LHCN-M2 (cell line): ENCODE data around the gene CHAC2. TPM values are rescaled to one million over a fixed set of nuclear protein-coding genes. Genes with fewer than 3 reads are reported as not detected.
A peak's percentile ranks its signal among the peaks of the same experiment; 100 is the strongest.
"Not testable (repeated sequence)": the region's sequence is repeated elsewhere in the genome, so short reads cannot be mapped to it uniquely, and the experiment has no call there.

Source experiments
- DNase-seq: peaks from one replicate; pipeline ENCODE4 v3.0.0-alpha.2; 2012; ENCODE audit warnings: low read depth
- total RNA-seq: library from RNA; depleted of rRNA; stranded (reverse); fragments of >200 nt; gene quantifications from 2 replicates; pipeline ENCODE4 v1.2.3, GENCODE V29; 2014

CHAC2 gene
- total RNA-seq, 1 experiment from 2014 or later: 14.2 TPM

GRCh38 chr2:53777134-53777533 is 9.5 kb downstream of the CHAC2 start:
- DNase-seq: no peak

GRCh38 chr2:53778536-53779162 is 11.0 kb downstream of the CHAC2 start:
- DNase-seq: no peak

- no peak for DNase-seq
Measured at GRCh38 chr2:53780056-53780455, 12.5 kb downstream of the CHAC2 start.

DNA sequence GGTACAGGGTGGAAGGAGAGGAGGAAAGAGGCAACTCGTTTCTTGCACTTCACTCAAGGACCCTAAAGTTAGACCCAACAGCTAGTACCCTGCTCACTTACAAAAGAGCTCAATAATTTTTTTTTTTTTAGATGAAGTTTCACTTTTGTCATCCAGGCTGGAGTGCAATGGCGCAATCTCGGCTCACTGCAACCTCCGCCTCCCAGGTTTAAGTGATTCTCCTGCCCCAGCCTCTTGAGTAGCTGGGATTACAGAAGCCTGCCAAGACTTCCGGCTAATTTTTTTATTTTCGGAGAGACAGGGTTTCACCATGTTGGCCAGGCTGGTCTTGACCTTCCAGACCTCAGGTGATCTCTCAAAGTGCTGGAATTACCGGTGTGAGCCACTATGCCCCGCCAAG is 15.1 kb downstream of the CHAC2 start:
- DNase-seq: no peak

DNA sequence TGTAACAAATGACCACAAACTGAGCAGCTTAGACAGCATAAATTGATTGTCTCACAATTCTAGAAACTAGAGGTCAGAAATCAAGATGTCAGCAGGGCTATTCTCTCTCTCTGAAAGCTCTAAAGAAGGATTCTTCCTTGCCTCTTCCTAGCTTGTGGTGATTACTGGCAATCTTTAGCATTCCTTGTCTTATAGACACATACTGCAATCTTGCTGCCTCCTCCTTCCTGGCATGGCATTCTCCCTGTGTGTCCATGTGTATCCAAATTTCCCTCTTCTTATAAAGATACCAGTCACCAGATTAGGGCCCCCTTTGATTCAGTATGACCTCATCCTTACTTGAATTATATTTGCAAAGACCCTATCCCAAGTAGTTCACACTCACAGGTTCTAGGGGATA is 16.8 kb downstream of the CHAC2 start:
- DNase-seq: no peak

DNA sequence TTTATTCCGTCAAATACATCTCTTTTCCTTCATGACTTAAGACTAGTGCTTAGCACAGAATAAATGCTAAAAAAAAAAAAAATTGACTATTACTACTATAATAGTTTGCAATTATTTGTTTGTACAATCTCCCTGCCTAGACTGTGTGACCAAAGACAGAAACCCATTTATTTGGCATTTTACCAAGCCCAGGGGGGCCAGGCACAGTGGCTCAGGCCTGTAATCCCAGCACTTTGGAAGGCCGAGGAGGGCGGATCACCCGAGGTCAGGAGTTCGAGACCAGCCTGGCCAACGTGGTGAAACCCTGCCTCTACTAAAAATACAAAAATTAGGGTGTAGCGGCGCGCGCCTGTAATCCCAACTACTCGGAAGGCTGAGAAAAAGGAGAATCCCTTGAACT is 17.8 kb downstream of the CHAC2 start:
- DNase-seq: no peak

DNA sequence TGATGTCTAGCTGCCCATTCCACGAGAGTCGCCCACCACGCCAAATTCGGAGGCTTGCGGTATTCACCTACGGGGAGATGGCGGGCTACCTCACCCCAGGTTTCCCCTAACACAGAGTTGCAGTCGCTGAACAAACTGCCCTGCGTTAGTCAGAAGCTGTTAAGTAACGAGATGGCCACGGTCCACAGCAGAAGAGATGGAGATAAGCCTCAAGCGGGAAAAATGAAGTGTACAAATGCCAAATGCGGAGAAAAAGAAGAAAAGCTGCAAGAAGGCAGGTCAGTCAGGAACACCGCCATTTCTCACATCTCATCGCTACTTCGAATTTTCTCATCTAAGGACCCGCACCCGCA is 18.7 kb downstream of the CHAC2 start:
- DNase-seq: no peak

DNA sequence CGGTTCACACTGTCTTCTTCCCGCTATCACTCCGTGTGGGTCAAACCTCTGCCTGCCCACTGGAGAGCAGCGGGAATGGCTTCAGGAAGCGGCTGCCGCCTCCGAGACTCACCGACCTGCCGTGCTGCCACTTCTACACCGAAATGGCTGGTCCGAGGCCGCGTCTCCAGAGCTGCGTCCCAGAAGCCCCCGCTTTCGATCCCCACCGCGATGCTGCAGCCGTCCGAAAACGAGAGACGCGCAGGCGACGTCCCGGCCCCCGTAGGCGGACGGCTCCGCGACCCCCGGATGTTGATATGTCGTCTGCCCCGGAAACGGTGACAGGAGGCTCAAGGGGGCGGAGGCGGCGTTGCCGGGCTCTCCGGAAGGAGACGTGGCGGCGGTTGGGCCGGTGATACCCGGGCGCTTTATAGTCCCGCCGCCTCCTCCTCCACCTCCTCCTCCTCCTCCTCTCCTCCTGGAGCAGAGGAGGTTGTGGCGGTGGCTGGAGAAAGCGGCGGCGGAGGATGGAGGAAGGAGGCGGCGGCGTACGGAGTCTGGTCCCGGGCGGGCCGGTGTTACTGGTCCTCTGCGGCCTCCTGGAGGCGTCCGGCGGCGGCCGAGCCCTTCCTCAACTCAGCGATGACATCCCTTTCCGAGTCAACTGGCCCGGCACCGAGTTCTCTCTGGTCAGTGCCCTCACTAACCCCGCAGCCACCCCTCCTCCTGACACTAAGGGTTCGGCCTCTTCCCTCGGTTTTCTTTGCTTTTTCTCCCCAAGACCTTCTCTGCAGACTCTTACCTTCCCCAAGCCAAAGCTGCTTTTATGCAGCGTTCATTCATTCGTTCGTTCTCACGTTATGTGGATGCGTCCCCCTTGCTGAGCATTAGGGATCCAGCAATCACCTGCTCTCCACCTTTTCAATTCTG is 19.4 kb downstream of the CHAC2 start, which contains the start of the genes ASB3 and ERLEC1:
ASB3 (minus strand) TSS at position 249 of the 909 bp plus-strand sequence. CDS start 21,381 bp downstream, outside the sequence.
ERLEC1 (plus strand) TSS at position 340 of the 909 bp plus-strand sequence; CDS start at position 507, 167 bp downstream.
- DNase-seq: peak; percentile 87

- peak; percentile 4 for DNase-seq
Measured at GRCh38 chr2:53787614-53788289, 20.1 kb downstream of the CHAC2 start.

GRCh38 chr2:53793261-53793660 is 25.7 kb downstream of the CHAC2 start:
- DNase-seq: no peak

- DNase-seq: no peak
Measured at GRCh38 chr2:53793821-53794220, 26.2 kb downstream of the CHAC2 start.

GRCh38 chr2:53801547-53801946 is 33.9 kb downstream of the CHAC2 start:
- DNase-seq: no peak

- peak; percentile 88 for DNase-seq
Measured at GRCh38 chr2:53802617-53803151, 35.1 kb downstream of the CHAC2 start.

DNA sequence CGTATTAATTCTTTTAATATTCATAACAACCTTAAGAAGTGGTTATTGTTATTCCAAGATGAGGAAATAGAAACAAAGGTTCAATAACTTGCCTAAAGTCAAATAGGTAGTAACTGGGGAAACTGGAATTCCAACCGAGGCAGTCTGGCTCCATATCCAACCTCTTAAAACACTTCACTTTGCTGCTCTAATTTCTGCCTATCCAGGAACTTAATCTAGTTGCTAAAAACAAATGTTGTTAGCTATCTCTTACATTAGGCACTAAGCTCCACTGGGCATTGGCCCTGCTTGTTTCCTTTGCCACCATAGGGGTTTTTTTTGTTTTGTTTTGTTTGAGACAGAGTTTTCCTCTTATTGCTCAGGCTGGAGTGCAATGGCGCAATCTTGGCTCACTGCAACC is 44.0 kb downstream of the CHAC2 start:
- no peak for DNase-seq

DNA sequence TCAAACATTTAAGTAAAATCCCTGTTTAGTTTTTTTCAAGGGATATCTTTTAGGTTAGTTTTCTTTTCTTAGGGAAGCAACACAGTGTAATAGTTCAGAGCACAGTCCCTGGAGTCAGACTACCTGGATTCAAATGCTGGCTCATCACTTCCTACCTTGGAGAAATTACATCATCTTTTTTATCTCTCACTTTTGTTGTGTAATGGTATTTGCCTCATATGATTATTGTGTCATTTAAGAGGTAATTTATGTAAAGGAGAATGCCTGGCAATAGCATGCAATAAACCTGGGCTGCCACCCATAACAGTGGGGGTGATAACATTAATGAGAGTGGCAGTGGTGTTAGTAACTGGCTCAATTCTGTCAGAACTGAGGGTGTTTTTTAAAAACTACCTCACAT is 45.5 kb downstream of the CHAC2 start:
- no peak for DNase-seq

DNA sequence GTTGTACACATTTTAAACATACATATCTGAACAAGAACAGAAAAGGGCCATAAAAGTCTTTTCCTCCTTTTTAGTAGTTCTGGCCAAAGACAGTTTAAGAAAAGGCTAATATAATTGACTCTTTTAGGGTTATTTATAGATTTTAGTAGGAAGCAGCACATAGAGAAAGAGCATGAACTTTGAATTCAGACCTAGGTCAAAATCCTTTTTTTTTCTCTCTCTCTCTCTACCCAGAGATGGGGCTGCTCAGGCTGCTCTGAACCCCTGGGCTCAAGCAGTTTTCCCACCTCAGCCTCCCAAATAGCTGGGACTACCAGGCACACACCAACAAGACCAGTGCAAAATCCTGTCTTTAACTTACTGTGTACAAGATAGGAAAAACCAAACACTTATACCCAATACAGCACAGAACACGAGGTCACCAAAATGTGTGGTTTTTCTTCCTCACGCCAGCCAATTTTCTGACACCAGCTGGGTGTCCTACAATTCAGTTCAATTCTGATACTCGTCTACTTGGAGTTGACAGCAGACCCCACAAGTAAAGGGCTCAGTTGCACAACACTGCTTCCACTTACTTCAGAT is 51.3 kb downstream of the CHAC2 start:
- DNase-seq: no peak

DNA sequence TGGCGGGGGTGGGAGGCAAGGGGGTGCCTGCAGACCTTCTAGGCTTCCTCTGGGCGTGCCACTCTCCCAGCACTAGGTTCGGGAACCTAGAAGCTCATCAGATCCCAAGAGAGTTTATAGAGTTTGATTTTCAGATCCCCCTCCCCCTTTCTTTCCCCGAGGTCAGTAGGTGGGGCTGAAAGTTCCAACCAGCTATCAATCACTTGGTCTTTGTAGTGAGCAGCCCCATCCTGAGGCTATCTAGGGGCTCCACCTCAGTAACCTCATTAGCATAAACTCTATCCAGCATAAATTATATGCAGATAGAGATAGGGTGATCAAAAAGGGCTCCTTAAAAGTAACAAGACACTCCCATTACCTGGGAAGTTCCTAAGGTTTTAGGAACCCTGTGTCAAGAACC is 52.0 kb downstream of the CHAC2 start:
- no peak for DNase-seq

GRCh38 chr2:53820048-53820447 is 52.4 kb downstream of the CHAC2 start:
- no peak for DNase-seq

DNA sequence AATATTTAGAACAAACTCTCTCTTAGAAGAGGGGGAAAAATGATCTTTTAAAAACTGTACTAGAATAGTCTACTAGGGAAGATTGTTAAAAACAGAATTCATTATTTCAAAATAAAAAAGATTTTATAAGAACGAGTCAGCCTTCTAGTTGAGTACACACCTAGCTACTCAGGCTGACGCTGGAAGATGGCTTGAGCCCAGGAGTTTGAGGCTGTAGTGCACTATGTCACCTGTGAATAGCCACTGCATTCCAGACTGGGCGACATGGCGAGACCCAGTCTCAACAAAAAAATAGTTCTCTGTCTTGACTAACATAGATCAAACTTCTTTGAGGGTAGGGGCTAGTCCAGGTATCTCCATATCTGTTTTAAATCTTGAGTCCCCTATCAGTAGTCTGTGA is 53.1 kb downstream of the CHAC2 start:
- DNase-seq: no peak

DNA sequence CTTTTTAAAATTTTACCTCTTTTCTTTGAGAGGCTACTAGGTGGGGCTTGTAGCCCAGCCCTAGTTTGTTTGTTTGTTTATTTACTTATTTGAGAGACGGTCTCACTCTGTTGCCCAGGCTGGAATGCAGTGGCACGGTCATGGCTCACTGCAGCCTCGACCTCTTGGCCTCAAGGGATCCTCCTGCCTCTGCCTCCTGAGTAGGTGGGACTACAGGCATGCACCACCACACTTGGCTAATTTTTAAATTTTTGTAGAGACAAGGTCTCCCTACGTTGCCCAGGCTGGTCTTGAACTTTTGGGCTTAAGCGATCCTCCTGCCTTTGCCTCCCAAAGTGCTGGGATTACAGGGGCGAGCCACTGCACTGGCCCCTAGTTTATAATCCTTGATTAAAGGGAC is 54.2 kb downstream of the CHAC2 start:
- DNase-seq: no peak

- DNase-seq: not testable (repeated sequence)
Measured at GRCh38 chr2:53823639-53824038, 56.0 kb downstream of the CHAC2 start.
